Measurements from ENCODE around the gene ARHGAP26. TPM values are rescaled to one million over a fixed set of nuclear protein-coding genes. Genes with fewer than 3 reads are reported as not detected.

ARHGAP26 gene
- total and polyA plus RNA-seq, 2 of the 4 experiments (the other 2 are of a cell fraction): 0.54 to 0.56 TPM

DNA sequence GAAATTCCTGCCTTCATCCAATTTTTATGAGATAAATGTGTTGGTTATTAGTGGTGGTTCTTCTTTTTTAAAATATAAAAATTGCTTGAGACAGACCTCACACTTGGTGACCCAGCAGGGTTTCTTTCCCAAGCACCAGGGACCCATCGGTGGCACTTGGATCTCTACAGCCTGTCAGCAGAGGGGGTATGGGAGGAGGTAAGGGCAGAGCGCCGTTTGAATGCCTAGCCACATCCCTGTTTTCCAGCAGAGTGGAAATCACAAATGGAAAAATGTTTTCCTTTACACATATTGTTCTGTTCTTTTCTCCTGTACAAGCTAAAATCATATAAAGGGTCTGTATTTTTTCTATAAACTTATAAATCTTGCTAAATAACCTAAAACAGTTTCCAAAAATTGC lies 385.3 kb downstream of the ARHGAP26 start:
- in situ Hi-C loops (cut with MboI; ENCODE audit: low sequenced_read_pairs): no loop called here
- Histone ChIP-seq H3K79me1 (ENCODE audit: low read depth in 1 of 2, low read length in 2 of 2) (peaks cover 0 to 11% of the 10 kb centered on the region in 2 experiments; a peak in 2 of 4 replicates), H3K14ac (replicated peaks; ENCODE audit: low read depth, low read length) (peak overlapping the region; percentile 98), H3K4me2 (ENCODE audit: low read depth, low read length) (no peak overlapping the region), H4K8ac (ENCODE audit: low read depth in 2 of 2, low read length in 2 of 2) (peak overlapping the region; percentile 86 to 96), H3K9ac (ENCODE audit: low read depth, low read length) (no peak overlapping the region), H4K20me1 (ENCODE audit: insufficient read depth, low read length) (no peaks in the 10 kb centered on the region), H3K23ac (ENCODE audit: low read depth, low read length) (peak overlapping the region; percentile 89), H3K36me3 (ENCODE audit: control insufficient read depth, insufficient read depth, low read length) (no peaks in the 10 kb centered on the region), H2BK20ac (ENCODE audit: low read depth, low read length) (peak overlapping the region; percentile 99), H3K18ac (ENCODE audit: low read depth, low read length) (peak overlapping the region; percentile 99), H3K27me3 (ENCODE audit: control insufficient read depth, insufficient read depth, low read length) (no peaks in the 10 kb centered on the region), H3K4ac (ENCODE audit: low read depth, low read length) (peak overlapping the region; percentile 97), H3K56ac (ENCODE audit: extremely low read depth, insufficient read depth, low read length) (peak overlapping the region; percentile 88; the same call in 1 of the 2 replicates), H3K9me1 (ENCODE audit: insufficient read depth, low read length) (peaks cover 17% of the 10 kb centered on the region), H3K27ac (ENCODE audit: insufficient read depth, low read length) (peak overlapping the region; percentile 92), H4K5ac (ENCODE audit: low read depth, low read length) (peak overlapping the region; percentile 98), H4K91ac (ENCODE audit: insufficient read depth, low read depth, low read length) (peak overlapping the region; percentile 99), H2BK120ac (ENCODE audit: low read depth, low read length) (peak overlapping the region; percentile 100), H2AFZ (replicated peaks; ENCODE audit: low read length, poor library complexity) (peak overlapping the region; percentile 5), H2BK15ac (ENCODE audit: low read depth, low read length) (peak overlapping the region; percentile 92; the same call in 2 of the 3 replicates), H3K9me3 (ENCODE audit: control insufficient read depth, insufficient read depth, low read length) (no peaks in the 10 kb centered on the region), H2AK9ac (replicated peaks; ENCODE audit: low read depth, low read length, poor library complexity) (peak overlapping the region; percentile 65), H3K4me3 (ENCODE audit: insufficient read depth, low read depth, low read length) (no peak overlapping the region), H2BK5ac (ENCODE audit: low read depth, low read length, poor library complexity, severe bottlenecking) (peak overlapping the region; percentile 97), H2AK5ac (ENCODE audit: low read depth, low read length) (peak overlapping the region; percentile 97; the same call in 1 of the 2 replicates), H3K4me1 (ENCODE audit: control insufficient read depth, insufficient read depth, low read length) (peaks cover 23% of the 10 kb centered on the region)
- dilution Hi-C loops (cut with HindIII; ENCODE audit: low sequenced_read_pairs, unreplicated experiment): no loop called here
- ChIA-PET POLR2A (ENCODE audit: unreplicated experiment) (no interaction called here), CTCF (no interaction called here)
- WGBS, 2 experiments (ENCODE audit: extremely low coverage in 2 of 2, insufficient read length in 1 of 2): no CpG with 5 or more reads among the region's 3 CpGs
- ATAC-seq (ENCODE audit: low read depth): no peak
- intact Hi-C loops (cut with micrococcal nuclease): loop anchor here (10.0 kb wide), 1 partner anchor 1009 kb away; no protein-coding TSS in a partner anchor
- TF ChIP-seq, protein P1, sequence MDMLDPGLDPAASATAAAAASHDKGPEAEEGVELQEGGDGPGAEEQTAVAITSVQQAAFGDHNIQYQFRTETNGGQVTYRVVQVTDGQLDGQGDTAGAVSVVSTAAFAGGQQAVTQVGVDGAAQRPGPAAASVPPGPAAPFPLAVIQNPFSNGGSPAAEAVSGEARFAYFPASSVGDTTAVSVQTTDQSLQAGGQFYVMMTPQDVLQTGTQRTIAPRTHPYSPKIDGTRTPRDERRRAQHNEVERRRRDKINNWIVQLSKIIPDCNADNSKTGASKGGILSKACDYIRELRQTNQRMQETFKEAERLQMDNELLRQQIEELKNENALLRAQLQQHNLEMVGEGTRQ (IDR thresholded peaks at IDR 0.05; ENCODE audit: low read depth, low read length): no peak
- TF ChIP-seq, protein P2, sequence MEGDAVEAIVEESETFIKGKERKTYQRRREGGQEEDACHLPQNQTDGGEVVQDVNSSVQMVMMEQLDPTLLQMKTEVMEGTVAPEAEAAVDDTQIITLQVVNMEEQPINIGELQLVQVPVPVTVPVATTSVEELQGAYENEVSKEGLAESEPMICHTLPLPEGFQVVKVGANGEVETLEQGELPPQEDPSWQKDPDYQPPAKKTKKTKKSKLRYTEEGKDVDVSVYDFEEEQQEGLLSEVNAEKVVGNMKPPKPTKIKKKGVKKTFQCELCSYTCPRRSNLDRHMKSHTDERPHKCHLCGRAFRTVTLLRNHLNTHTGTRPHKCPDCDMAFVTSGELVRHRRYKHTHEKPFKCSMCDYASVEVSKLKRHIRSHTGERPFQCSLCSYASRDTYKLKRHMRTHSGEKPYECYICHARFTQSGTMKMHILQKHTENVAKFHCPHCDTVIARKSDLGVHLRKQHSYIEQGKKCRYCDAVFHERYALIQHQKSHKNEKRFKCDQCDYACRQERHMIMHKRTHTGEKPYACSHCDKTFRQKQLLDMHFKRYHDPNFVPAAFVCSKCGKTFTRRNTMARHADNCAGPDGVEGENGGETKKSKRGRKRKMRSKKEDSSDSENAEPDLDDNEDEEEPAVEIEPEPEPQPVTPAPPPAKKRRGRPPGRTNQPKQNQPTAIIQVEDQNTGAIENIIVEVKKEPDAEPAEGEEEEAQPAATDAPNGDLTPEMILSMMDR (conservative IDR thresholded peaks at IDR 0.05; ENCODE audit: low read depth, low read length): no peak
- DNase-seq: no peak
- no TSS peak for BruUV-seq (replicated peaks)
